H1 (cell line): Measurements from ENCODE around the gene CCDC9B. TPM values are rescaled to one million over a fixed set of nuclear protein-coding genes. Genes with fewer than 3 reads are reported as not detected.
A peak's percentile ranks its signal among the peaks of the same experiment; 100 is the strongest.

Experiments used
- CTCF ChIA-PET: fragments of 300-600 bp; sonication (Branson Sonifier 250); formaldehyde crosslinking; loops from one replicate; lab custom pipeline; 2021; ENCODE audit not compliant: partially characterized antibody; lab: Charles Lee
- POLR2A ChIA-PET: fragments of 300-600 bp; sonication (Branson Sonifier 250); formaldehyde crosslinking; loops from one replicate; lab custom pipeline; 2021; ENCODE audit warnings: inconsistent platforms; ENCODE audit not compliant: partially characterized antibody; lab: Charles Lee
- DNase-seq, 2 experiments: peaks; one replicate each; pipeline versions ENCODE4 v3.0.0 to v3.0.0-alpha.2; 2010 to 2022; ENCODE audit warnings: low spot score in 2 of 2, low read depth in 1 of 2, mixed read lengths in 1 of 2
- FAIRE-seq: peaks from 2 replicates; lab custom pipeline; 2011; peaks lifted over from hg19 to GRCh38; lab: Jason Lieb, UNC
- H2AFZ ChIP-seq: 2 replicates; pipeline ENCODE4 v1.8.1; 2012; ENCODE audit warnings: low read length, inconsistent platforms
- H2AK5ac ChIP-seq: 2 replicates; pipeline ENCODE4 v1.6.1; 2013; ENCODE audit warnings: low read depth, low read length
- H2BK120ac ChIP-seq: replicated peaks from 2 replicates; pipeline ENCODE3; 2013; ENCODE audit warnings: low read depth, low read length, inconsistent platforms
- H2BK12ac ChIP-seq: 2 replicates; pipeline ENCODE4 v1.6.1; 2013; ENCODE audit warnings: low read depth, low read length
- H2BK15ac ChIP-seq: 2 replicates; pipeline ENCODE4 v1.6.1; 2013; ENCODE audit warnings: low read length
- H2BK20ac ChIP-seq: 2 replicates; pipeline ENCODE4 v1.6.1; 2013; ENCODE audit warnings: low read length
- H2BK5ac ChIP-seq: 2 replicates; pipeline ENCODE4 v1.6.1; 2013; ENCODE audit warnings: low read depth, low read length
- H3K14ac ChIP-seq: 2 replicates; pipeline ENCODE4 v1.6.1; 2013; ENCODE audit warnings: inconsistent platforms; ENCODE audit not compliant: insufficient read length
- H3K18ac ChIP-seq: 2 replicates; pipeline ENCODE4 v1.6.1; 2013; ENCODE audit warnings: low read length; ENCODE audit errors: extremely low read depth
- H3K23ac ChIP-seq: 2 replicates; pipeline ENCODE4 v1.6.1; 2013; ENCODE audit warnings: inconsistent platforms; ENCODE audit not compliant: insufficient read length
- H3K23me2 ChIP-seq: 2 replicates; pipeline ENCODE4 v1.6.1; 2013; ENCODE audit warnings: low read depth, low read length
- H3K27ac ChIP-seq: 2 replicates; pipeline ENCODE4 v1.6.1; 2011; ENCODE audit warnings: low read depth, low read length, inconsistent platforms
- H3K27me3 ChIP-seq, 4 experiments: replicated peaks in 1 of 4; 1 replicate in 1 of 4; 2 replicates in 3 of 4; pipeline versions ENCODE4 v1.6.1 to v1.8.1; 2011 to 2013; ENCODE audit warnings: low read length in 3 of 4, mild to moderate bottlenecking in 3 of 4, inconsistent platforms in 2 of 4, mixed read lengths in 2 of 4, moderate library complexity in 1 of 4; ENCODE audit not compliant: control insufficient read depth in 3 of 4, insufficient read depth in 3 of 4; ENCODE audit errors: extremely low read depth in 1 of 4
- H3K36me3 ChIP-seq, 4 experiments: 2 replicates each; pipeline versions ENCODE4 v1.6.1 to v1.8.1; 2011 to 2013; ENCODE audit warnings: mild to moderate bottlenecking in 4 of 4, low read length in 3 of 4, moderate library complexity in 2 of 4, control low read depth in 1 of 4, inconsistent platforms in 1 of 4; ENCODE audit not compliant: insufficient read depth in 4 of 4, control insufficient read depth in 2 of 4
- H3K4ac ChIP-seq: replicated peaks from 2 replicates; pipeline ENCODE3; 2013; ENCODE audit warnings: low read length, low read depth, mixed read lengths, inconsistent platforms; ENCODE audit not compliant: insufficient read length
- H3K4me1 ChIP-seq, 4 experiments: replicated peaks in 1 of 4; 1 replicate in 1 of 4; 2 replicates in 3 of 4; pipeline versions ENCODE4 v1.6.1 to v1.8.1; 2011 to 2013; ENCODE audit warnings: low read length in 3 of 4, inconsistent platforms in 2 of 4, mixed read lengths in 1 of 4; ENCODE audit not compliant: insufficient read depth in 4 of 4, control insufficient read depth in 3 of 4
- H3K4me2 ChIP-seq, 2 experiments: 2 replicates each; pipeline versions ENCODE4 v1.6.1 to v1.8.1; 2011 to 2013; ENCODE audit warnings: low read depth in 2 of 2, low read length in 2 of 2, control low read depth in 1 of 2, inconsistent platforms in 1 of 2, mild to moderate bottlenecking in 1 of 2; ENCODE audit not compliant: insufficient read depth in 1 of 2
- H3K4me3 ChIP-seq, 4 experiments: fragments of 200-600, 300-600 bp in 1 of 4; sonication (generic), shearing (Covaris generic), sonication (Bioruptor Twin) in 1 of 4; 2 replicates each; pipeline versions ENCODE4 v1.5.1 to v1.8.1; 2011 to 2016; ENCODE audit warnings: low read length in 4 of 4, low read depth in 3 of 4, control low read depth in 2 of 4, inconsistent platforms in 2 of 4, mild to moderate bottlenecking in 2 of 4, mixed read lengths in 1 of 4, moderate library complexity in 1 of 4; ENCODE audit not compliant: insufficient read depth in 2 of 4; ENCODE audit errors: extremely low read depth in 1 of 4
- H3K56ac ChIP-seq: replicated peaks from 2 replicates; pipeline ENCODE3; 2013; ENCODE audit warnings: low read depth, mild to moderate bottlenecking, mixed read lengths, low read length, inconsistent platforms; ENCODE audit not compliant: insufficient read length
- H3K79me1 ChIP-seq: 2 replicates; pipeline ENCODE4 v1.6.1; 2013; ENCODE audit warnings: low read depth, low read length, control low read depth
- H3K79me2 ChIP-seq, 2 experiments: 2 replicates each; pipeline versions ENCODE4 v1.6.1 to v1.8.1; 2012 to 2013; ENCODE audit warnings: low read length in 2 of 2, mild to moderate bottlenecking in 2 of 2, inconsistent platforms in 1 of 2; ENCODE audit not compliant: insufficient read depth in 2 of 2, control insufficient read depth in 1 of 2
- H3K9ac ChIP-seq, 4 experiments: replicated peaks in 1 of 4; 1 replicate in 1 of 4; 2 replicates in 3 of 4; pipeline versions ENCODE4 v1.6.1 to v1.8.1; 2011 to 2013; ENCODE audit warnings: low read depth in 3 of 4, low read length in 3 of 4, control low read depth in 2 of 4, mild to moderate bottlenecking in 2 of 4, moderate library complexity in 2 of 4, inconsistent platforms in 1 of 4; ENCODE audit errors: extremely low read depth in 1 of 4
- H3K9me3 ChIP-seq, 2 experiments: 2 replicates each; pipeline versions ENCODE4 v1.6.1 to v1.8.1; 2012 to 2013; ENCODE audit warnings: mild to moderate bottlenecking in 2 of 2, moderate library complexity in 2 of 2, control low read depth in 1 of 2, inconsistent platforms in 1 of 2, low read depth in 1 of 2, low read length in 1 of 2, mixed read lengths in 1 of 2; ENCODE audit not compliant: insufficient read depth in 2 of 2
- H4K20me1 ChIP-seq, 2 experiments: replicated peaks in 1 of 2; 2 replicates each; pipeline versions ENCODE3 to v1.8.1; 2011 to 2013; ENCODE audit warnings: inconsistent platforms in 2 of 2, low read length in 2 of 2, mild to moderate bottlenecking in 1 of 2; ENCODE audit not compliant: insufficient read depth in 2 of 2, control insufficient read depth in 1 of 2
- H4K5ac ChIP-seq: 2 replicates; pipeline ENCODE4 v1.6.1; 2013; ENCODE audit warnings: low read length, low read depth, mixed read lengths, inconsistent platforms; ENCODE audit not compliant: insufficient read length
- H4K8ac ChIP-seq: 2 replicates; pipeline ENCODE4 v1.8.0; 2013; ENCODE audit warnings: mild to moderate bottlenecking, moderate library complexity, low read length, inconsistent platforms; ENCODE audit not compliant: insufficient read depth; ENCODE audit errors: extremely low read depth
- H4K91ac ChIP-seq: replicated peaks from 2 replicates; pipeline ENCODE3; 2013; ENCODE audit warnings: low read length, mixed read lengths, inconsistent platforms; ENCODE audit not compliant: insufficient read length
- ASH2L ChIP-seq: fragments of 200-600, 300-600 bp; sonication (generic); IDR thresholded peaks from one replicate; pipeline ENCODE4 v1.7.1; 2017; ENCODE audit warnings: low read length
- CTCF ChIP-seq, 3 experiments: IDR thresholded peaks; 1 replicate in 2 of 3; 2 replicates in 1 of 3; pipeline versions ENCODE4 v1.5.1 to v1.6.1; 2011; ENCODE audit warnings: low read length in 3 of 3, mild to moderate bottlenecking in 3 of 3, inconsistent platforms in 2 of 3, low read depth in 1 of 3, moderate library complexity in 1 of 3; ENCODE audit not compliant: insufficient read depth in 1 of 3; ENCODE audit errors: control extremely low read depth in 1 of 3
- HDAC2 ChIP-seq, 2 experiments: fragments of 300-600 bp in 1 of 2; sonication (generic) in 1 of 2; IDR thresholded peaks; 2 replicates each; pipeline ENCODE4 v1.6.1; 2011 to 2012; ENCODE audit warnings: low read depth in 2 of 2, low read length in 2 of 2, mild to moderate bottlenecking in 2 of 2, moderate library complexity in 2 of 2, borderline replicate concordance in 1 of 2, inconsistent platforms in 1 of 2
- RAD21 ChIP-seq, 2 experiments: IDR thresholded peaks in 1 of 2; conservative IDR thresholded peaks in 1 of 2; 2 replicates each; pipeline ENCODE4 v1.6.1; 2011; ENCODE audit warnings: low read depth in 2 of 2, low read length in 2 of 2, improper control_type of control experiment in 1 of 2, inconsistent platforms in 1 of 2, mild to moderate bottlenecking in 1 of 2, moderate library complexity in 1 of 2
- SIX5 ChIP-seq: IDR thresholded peaks from 2 replicates; pipeline ENCODE4 v1.6.1; 2011; ENCODE audit warnings: mild to moderate bottlenecking, low read depth, low read length
- WGBS, 2 experiments: shearing (Covaris generic) in 1 of 2; methylation state at CpG; one replicate each; pipeline versions ENCODE4 v1.1.6 to v1.1.7; 2013 to 2015; ENCODE audit warnings: low lambda C conversion rate in 2 of 2, mixed read lengths in 2 of 2, inconsistent platforms in 1 of 2, low coverage in 1 of 2, missing lambda C conversion rate in 1 of 2; ENCODE audit not compliant: insufficient replicate concordance in 2 of 2, insufficient coverage in 1 of 2, insufficient read length in 1 of 2; ENCODE audit errors: extremely low coverage in 1 of 2, missing lambda C conversion rate in 1 of 2; 5-methylcytosine and 5-hydroxymethylcytosine counted together
- polyA plus RNA-seq, 7 experiments: library from polyadenylated mRNA; depleted of rRNA in 3 of 7; stranded (reverse) in 5 of 7; unstranded in 2 of 7; fragments of >200 nt in 5 of 7; fragments of 200-250 nt in 2 of 7; gene quantifications; 1 replicate in 5 of 7; 2 replicates in 1 of 7; 4 replicates in 1 of 7; pipeline versions ENCODE4 v1.2.1 to v1.2.3, GENCODE V29; 2011 to 2013; ENCODE audit warnings: missing spikeins in 2 of 7, mixed read lengths in 2 of 7
- total RNA-seq: library from RNA; stranded (reverse); fragmentation: NEBNext Ultra II Directional; extraction: Animal tissue kit (Norgen Biotek cat#: 25700); gene quantifications from 2 replicates; pipeline ENCODE4 v1.2.1, GENCODE V29; 2021

CCDC9B gene
- total and polyA plus RNA-seq, 2 of the 8 experiments (the other 6 are each of a cell fraction or from before 2014, with no cell fraction given) = 0.45 to 0.78 TPM

DNA sequence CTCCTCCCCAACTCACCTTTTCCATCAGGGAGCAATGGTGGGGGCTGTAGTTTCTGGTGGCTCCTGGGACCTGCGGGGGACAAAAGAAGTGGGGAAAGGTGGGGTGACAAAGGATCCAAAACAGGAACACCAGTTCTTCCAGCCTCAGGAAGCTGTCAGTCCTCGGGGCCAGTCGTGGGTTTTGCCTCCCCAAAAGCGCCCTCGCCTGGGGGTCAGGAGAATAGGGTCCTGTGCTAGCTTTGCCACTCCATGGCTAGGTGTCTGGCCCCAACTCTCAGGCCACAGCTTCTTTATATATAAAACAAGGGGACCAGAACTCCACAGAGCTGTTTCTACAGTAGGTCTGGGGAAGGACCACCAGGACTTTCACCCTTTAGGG, 4.0 kb downstream of the CCDC9B start:
- H4K5ac ChIP-seq = no peak overlapping the region
- ChIA-PET CTCF (interaction anchor here (0.7 to 27.4 kb wide), 26 partner anchors 8 to 520 kb away, joined by 3 to 584 read pairs (median 11); partner anchors contain the start of genes ANKRD63, BAHD1, DISP2 and INAFM2), POLR2A (interaction anchor here (1.0 to 8.1 kb wide), 10 partner anchors 8 to 62 kb away, joined by 3 to 66 read pairs (median 4); partner anchors contain the start of genes INAFM2, KNSTRN and PLCB2)
- H3K27me3 ChIP-seq = peaks cover 0 to 4% (median under 1%) of the 10 kb centered on the region in 4 experiments; a peak in 1 of 7 replicates
- H3K56ac ChIP-seq = no peak overlapping the region
- peak in 2 of 3 experiments; percentile 63 to 64; a peak in 3 of 4 replicates for TF ChIP-seq CTCF (IDR thresholded peaks at IDR 0.05; ENCODE audit: control extremely low read depth in 1 of 3, insufficient read depth in 1 of 3, low read depth in 1 of 3, low read length in 3 of 3)
- TF ChIP-seq SIX5 = no peak
- no peak for TF ChIP-seq HDAC2 (IDR thresholded peaks at IDR 0.05; ENCODE audit: borderline replicate concordance in 1 of 2, low read depth in 2 of 2, low read length in 2 of 2)
- TF ChIP-seq RAD21 (IDR thresholded peaks at IDR 0.05 in 1 of 2, conservative IDR thresholded peaks at IDR 0.05 in 1 of 2; ENCODE audit: low read depth in 2 of 2, low read length in 2 of 2) = peak; percentile 48 to 62
- TF ChIP-seq ASH2L = peak; percentile 39
- 22% methylated on average over 5 of the region's 5 CpGs; no CpG with 5 or more reads in 1 of the 2 experiments for WGBS, 2 experiments
- H4K20me1 ChIP-seq = no peaks in the 10 kb centered on the region
- H2AFZ ChIP-seq = no peak overlapping the region
- no peak overlapping the region for H2BK20ac ChIP-seq
- H3K79me2 ChIP-seq = no peaks in the 10 kb centered on the region
- no peak overlapping the region for H2BK120ac ChIP-seq
- H3K9me3 ChIP-seq = no peaks in the 10 kb centered on the region
- peaks cover 0 to 44% (median 28%) of the 10 kb centered on the region in 4 experiments; a peak in 6 of 7 replicates for H3K4me1 ChIP-seq
- no peak overlapping the region for H3K4ac ChIP-seq
- H3K4me3 ChIP-seq = no peak overlapping the region
- H2BK5ac ChIP-seq = no peak overlapping the region
- H3K23me2 ChIP-seq = no peaks in the 10 kb centered on the region; the same call in 1 of the 2 replicates
- H3K9ac ChIP-seq = no peak overlapping the region
- H4K8ac ChIP-seq = no peak overlapping the region; the same call in 1 of the 2 replicates
- no peak overlapping the region for H3K4me2 ChIP-seq
- no peak overlapping the region for H3K14ac ChIP-seq
- H3K27ac ChIP-seq = no peak overlapping the region
- no peaks in the 10 kb centered on the region for H3K36me3 ChIP-seq
- no peaks in the 10 kb centered on the region for H3K79me1 ChIP-seq
- 0 out of 2 replicates have a peak overlapping the region, but pooled peaks have one; percentile 34 for H3K18ac ChIP-seq
- FAIRE-seq (peak; percentile 86), DNase-seq (peak in 1 of 2 experiments; percentile 81)
- no peak overlapping the region for H3K23ac ChIP-seq
- no peak overlapping the region for H2AK5ac ChIP-seq
- 0 out of 2 replicates have a peak overlapping the region, but pooled peaks have one; percentile 71 for H2BK12ac ChIP-seq
- no peak overlapping the region for H2BK15ac ChIP-seq
- H4K91ac ChIP-seq = no peak overlapping the region
